Measurements from ENCODE around the gene JAML. TPM values are rescaled to one million over a fixed set of nuclear protein-coding genes. Genes with fewer than 3 reads are reported as not detected.
A peak's percentile ranks its signal among the peaks of the same experiment; 100 is the strongest.

The JAML gene
- total RNA-seq, 2 donors from 2014 or later: 4.9 to 6.7 TPM

- intact Hi-C loops (cut with DNase I, micrococcal nuclease): no loop called here
- ATAC-seq (no peak), DNase-seq (no peak)
Observed at GRCh38 chr11:118175993-118176777, 48.6 kb downstream of the JAML start, which contains the start of gene SCN2B. SCN2B (minus strand) TSS chr11:118176639; CDS start chr11:118176431, 208 bp downstream.

- DNase-seq (no peak), ATAC-seq (no peak)
- intact Hi-C loops (cut with DNase I, micrococcal nuclease): no loop called here
Observed at GRCh38 chr11:118175031-118175992, 49.5 kb downstream of the JAML start.

- intact Hi-C loops (cut with DNase I, micrococcal nuclease): no loop called here
- ATAC-seq: no peak
- no peak for DNase-seq
Observed at GRCh38 chr11:118174006-118174567, 50.7 kb downstream of the JAML start.

DNA sequence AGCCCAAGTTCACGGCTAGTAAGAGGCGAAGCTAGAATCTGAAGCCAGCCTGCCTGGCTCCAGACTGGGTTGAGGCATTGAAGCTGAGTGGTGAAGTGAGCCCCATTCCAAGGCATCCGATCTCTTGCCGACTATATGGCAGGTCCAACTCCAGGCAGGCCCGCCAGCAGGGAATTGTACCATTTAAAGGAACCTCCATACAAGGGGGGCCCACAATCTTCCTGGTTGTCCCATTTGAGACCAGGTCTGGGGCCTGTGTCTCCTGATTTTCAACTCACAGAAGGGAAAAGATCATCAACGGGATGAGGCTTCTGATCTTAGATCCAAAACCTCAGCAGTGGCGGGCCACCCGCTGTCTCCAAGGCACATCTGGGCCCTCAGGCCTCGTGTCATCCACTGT is 52.5 kb downstream of the JAML start:
- ATAC-seq: no peak

DNA sequence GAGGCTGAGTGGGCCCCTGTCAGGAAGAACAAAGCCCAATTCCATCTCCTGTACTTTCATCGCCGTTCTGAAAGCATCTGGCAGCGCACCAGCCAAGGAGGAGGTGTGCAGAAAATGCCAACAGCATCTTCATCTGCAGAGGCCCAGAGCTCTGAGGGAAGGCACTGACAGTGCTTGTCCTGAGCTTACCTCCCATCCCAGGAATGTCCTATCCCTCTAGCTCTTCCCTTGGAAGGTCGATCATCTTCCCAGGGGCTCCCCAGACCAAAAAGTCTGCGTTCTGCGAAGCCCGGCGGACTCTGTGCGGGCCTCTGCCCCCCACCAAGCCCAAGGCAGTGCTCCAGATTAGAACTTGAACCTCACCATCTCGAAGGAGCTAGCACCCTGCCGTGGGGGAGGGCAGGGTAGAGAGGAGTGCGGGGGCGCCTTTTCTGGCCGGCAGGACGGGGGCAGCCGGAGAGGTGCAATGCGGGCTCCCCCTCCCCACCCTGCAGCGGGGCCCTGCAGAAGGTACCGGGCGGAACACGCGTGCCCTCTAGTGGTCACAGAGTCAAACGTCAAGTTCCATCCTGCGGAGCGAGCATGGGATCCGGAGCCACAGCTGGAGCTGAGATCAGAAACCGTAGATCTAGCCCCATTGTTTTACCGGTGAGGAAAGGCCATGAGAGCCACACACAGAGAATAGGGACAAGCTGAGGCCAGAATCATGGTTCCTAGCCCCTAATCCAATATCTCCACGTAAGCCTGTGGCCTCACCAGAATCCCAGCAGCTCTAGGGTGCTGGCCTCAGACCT is 53.3 kb downstream of the JAML start:
- DNase-seq (peak; percentile 50 to 73), ATAC-seq (peak; percentile 87)
- intact Hi-C loops (cut with DNase I, micrococcal nuclease): no loop called here

More for the DNA sequence above, 52.5 kb downstream of the JAML start:
- intact Hi-C loops (cut with DNase I, micrococcal nuclease): no loop called here
- no peak for DNase-seq

- intact Hi-C loops (cut with DNase I, micrococcal nuclease): no loop called here
- peak; percentile 27 for ATAC-seq
- no peak for DNase-seq
Observed at GRCh38 chr11:118170882-118171268, 53.9 kb downstream of the JAML start.

GRCh38 chr11:118170231-118170630 is 54.6 kb downstream of the JAML start:
- DNase-seq (no peak), ATAC-seq (no peak)
- intact Hi-C loops (cut with DNase I, micrococcal nuclease): no loop called here

DNA sequence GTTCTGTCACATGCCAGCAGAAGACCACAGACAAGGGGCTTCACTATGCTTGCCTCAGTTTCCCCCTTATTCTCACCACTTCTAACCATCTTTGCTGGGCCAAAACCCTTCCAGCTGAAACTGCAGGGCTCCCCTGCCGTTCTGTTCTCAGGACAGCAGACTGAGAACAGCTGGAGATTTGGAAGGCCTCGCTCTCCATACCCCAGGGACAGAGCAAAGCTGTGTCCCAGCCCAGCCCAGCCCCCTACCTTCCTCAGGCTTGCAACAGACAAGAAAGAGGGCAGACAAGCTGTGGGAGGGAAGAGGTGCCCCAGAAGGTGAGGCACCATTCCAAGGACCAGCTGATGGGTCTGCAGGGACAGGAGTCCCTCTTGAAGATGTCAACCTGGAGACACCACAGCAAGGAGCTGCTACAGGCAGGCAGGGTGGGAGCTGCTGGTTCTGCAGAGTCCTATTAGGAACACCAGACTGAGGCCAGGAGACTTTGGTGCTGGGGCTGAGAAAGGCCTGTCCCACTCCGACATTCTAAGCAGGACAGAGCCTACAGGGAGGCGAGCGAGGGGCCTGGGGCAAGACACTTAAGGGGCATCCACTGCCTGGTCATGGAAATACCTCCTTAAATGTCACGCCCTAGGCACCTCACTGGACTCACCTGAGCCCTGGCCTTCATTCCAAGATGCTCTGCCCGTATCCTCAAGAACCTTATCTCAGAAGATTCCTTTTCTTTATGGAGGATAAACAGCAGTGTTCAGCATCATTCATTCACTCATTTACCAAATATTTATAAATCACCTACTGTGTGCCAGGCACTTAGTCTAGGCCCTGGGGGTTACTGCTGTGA is 55.3 kb downstream of the JAML start:
- ATAC-seq: no peak
- intact Hi-C loops (cut with DNase I, micrococcal nuclease): no loop called here

GRCh38 chr11:118168751-118169150 is 56.1 kb downstream of the JAML start:
- intact Hi-C loops (cut with DNase I, micrococcal nuclease): no loop called here
- ATAC-seq: no peak
- DNase-seq: no peak

More for the DNA sequence above, 55.3 kb downstream of the JAML start:
- DNase-seq: no peak

DNA sequence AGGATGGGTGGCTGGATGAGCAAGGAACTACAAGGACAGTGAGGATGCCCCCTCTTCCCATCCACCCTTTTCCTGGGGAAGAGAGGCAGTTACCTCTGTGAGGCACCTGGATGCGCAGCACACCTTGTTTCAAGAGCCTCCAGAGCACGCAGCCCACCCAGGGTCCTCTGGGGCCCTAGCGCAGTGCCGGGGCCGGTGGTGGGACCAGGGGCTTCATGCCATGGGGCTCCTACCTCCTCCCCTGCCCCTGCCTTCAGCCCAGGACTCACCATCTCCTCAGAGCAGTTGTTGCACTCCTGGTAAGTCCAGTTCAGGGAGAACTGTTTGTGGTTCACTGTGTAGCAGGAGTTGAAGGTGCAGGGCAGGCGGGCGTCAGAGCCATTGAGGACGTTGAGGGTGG is 56.5 kb downstream of the JAML start:
- ATAC-seq (no peak), DNase-seq (no peak)
- intact Hi-C loops (cut with DNase I, micrococcal nuclease): no loop called here

- no peak for DNase-seq
- intact Hi-C loops (cut with DNase I, micrococcal nuclease): no loop called here
- ATAC-seq: no peak
Observed at GRCh38 chr11:118167906-118168305, 56.9 kb downstream of the JAML start.

- no peak for ATAC-seq
- DNase-seq: no peak
- intact Hi-C loops (cut with DNase I, micrococcal nuclease): no loop called here
Observed at GRCh38 chr11:118167253-118167652, 57.6 kb downstream of the JAML start.

GRCh38 chr11:118166641-118167040 is 58.2 kb downstream of the JAML start:
- intact Hi-C loops (cut with DNase I, micrococcal nuclease): no loop called here
- ATAC-seq (no peak), DNase-seq (no peak)

DNA sequence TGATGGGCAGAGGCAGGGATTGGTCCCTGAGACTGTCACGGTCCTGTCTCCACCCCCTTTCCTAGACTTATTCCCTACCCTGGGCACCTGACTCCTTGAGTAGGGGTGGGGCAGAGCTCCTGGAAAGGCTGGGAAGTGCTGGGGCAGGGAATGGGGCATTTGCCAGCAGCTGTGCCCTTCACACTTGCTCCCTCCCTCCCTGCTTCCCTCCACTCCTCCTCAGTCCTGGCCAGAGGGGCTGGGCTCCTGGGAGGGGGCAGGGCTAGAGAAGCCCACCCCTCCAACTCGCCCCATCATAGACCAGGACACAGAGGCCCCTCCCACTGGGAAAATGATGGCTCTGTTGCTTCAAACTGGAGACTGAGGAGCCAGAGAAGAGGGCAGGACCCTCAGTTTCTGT is 59.9 kb downstream of the JAML start:
- intact Hi-C loops (cut with DNase I, micrococcal nuclease): no loop called here
- no peak for DNase-seq

GRCh38 chr11:118163494-118163893 is 61.3 kb downstream of the JAML start:
- intact Hi-C loops (cut with DNase I, micrococcal nuclease): no loop called here

More for the DNA sequence above, 59.9 kb downstream of the JAML start:
- ATAC-seq: no peak

GRCh38 chr11:118162846-118163245 is 62.0 kb downstream of the JAML start:
- DNase-seq: no peak
- ATAC-seq: no peak
- intact Hi-C loops (cut with DNase I, micrococcal nuclease): no loop called here

More at GRCh38 chr11:118163494-118163893, 61.3 kb downstream of the JAML start:
- ATAC-seq (no peak), DNase-seq (no peak)

DNA sequence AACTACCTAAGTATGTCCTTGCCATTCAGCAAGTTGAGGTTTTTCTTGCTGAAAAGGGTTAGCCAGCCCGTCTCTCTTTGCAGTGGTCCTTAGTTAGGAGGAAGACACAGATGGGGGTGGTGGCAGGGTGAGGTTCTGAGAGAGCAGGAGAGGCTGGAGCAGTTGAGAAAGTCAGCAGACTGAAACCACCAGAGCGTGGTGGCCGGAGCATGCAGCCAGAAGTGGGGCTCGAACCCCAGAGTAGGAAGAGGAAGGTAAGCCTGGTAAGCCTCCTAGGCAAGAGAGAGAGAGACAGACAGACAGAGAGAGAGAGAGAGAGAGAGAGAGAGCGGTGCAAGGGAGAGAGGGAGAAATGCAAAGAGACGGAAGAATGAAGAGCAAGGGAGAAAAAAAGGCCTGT is 63.0 kb downstream of the JAML start:
- no peak for ATAC-seq
- no peak for DNase-seq
- intact Hi-C loops (cut with DNase I, micrococcal nuclease): no loop called here

Data from left colon (tissue), 2 donors.